ENCODE results near the gene CPS1. TPM values are rescaled to one million over a fixed set of nuclear protein-coding genes. Genes with fewer than 3 reads are reported as not detected.

CPS1 gene
- total RNA-seq, 2 experiments from 2014 or later = 2.6 to 2.8 TPM

- DNase-seq = no peak
- Mint-ChIP-seq H3K4me1 (no peaks in the 10 kb centered on the region), H3K27ac (no peak overlapping the region), H3K9me3 (no peaks in the 10 kb centered on the region), H3K27me3 (no peaks in the 10 kb centered on the region), H3K4me3 (no peak overlapping the region), H3K36me3 (no peaks in the 10 kb centered on the region)
Observed at GRCh38 chr2:210561475-210561874, 5.1 kb downstream of the CPS1 start.

DNA sequence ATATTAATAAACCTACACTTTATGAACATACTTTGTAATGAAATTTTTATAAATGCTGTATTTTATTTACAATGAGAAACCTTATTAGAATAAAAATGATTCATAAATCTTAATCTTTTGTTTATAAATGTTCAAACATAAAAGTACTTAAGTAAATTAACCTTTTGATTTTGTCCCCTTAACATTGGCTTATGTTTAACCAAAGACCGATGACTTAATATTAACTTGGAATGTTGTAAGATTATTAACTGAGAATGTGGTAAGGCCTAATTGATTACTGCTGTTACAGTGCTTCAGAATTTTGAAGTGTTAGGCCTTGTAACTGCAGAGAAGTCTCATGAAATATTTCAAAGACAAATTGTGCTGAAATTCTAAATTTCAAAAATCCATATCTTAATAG lies 5.7 kb downstream of the CPS1 start:
- DNase-seq = no peak
- Mint-ChIP-seq H3K36me3 (no peaks in the 10 kb centered on the region), H3K27me3 (no peaks in the 10 kb centered on the region), H3K4me3 (no peak overlapping the region), H3K9me3 (no peaks in the 10 kb centered on the region), H3K27ac (no peak overlapping the region), H3K4me1 (no peaks in the 10 kb centered on the region)

DNA sequence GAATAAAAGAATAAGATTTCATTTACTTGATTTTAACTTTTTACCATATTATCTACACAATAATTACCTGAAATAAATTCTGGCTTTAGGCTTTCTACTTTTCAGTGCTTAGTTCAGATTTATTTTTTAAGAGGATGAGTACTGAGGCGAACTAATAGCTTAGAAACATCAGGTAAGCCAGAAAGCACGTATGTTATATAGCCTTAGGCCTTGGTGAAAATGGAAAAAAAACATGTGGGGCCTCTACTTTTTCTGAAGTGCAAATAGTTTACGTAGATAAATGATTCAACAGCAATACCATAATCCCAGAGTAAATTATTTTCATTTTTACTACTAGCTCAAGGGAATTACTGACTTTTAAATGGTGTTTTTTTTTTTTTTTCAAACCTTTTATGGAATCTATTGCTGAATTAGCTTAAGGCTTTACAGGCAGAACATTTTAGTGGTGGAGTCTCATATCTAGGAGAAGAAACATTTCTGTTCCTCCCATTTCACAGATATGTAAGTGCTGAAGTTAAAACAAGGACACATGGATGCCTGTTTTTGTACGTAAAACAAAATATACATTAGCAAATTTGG lies 6.2 kb downstream of the CPS1 start:
- no peak overlapping the region for H3K4me3 Mint-ChIP-seq
- no peaks in the 10 kb centered on the region for H3K9me3 Mint-ChIP-seq
- no peaks in the 10 kb centered on the region for H3K27me3 Mint-ChIP-seq
- DNase-seq = no peak
- no peaks in the 10 kb centered on the region for H3K36me3 Mint-ChIP-seq
- no peak overlapping the region for H3K27ac Mint-ChIP-seq
- H3K4me1 Mint-ChIP-seq = no peaks in the 10 kb centered on the region

DNA sequence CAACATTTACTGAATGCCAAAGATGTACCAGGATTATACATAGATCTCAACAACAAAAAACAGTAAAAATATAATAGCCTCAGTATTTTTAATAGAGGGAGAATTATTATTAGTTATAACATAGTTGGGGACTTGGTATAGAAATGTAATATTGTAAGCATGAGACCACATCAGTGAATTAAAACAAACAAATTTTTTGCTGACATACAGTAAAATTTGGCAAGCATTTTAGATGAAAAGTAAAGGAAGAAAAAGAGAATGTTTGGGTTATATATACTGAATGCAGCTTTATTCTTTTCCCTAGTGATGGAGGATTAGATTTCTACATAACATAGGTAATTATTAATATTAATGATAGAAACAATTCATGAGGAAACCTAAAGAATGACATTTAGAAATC lies 10.9 kb downstream of the CPS1 start:
- no peaks in the 10 kb centered on the region for H3K4me1 Mint-ChIP-seq
- no peak overlapping the region for H3K4me3 Mint-ChIP-seq
- no peaks in the 10 kb centered on the region for H3K9me3 Mint-ChIP-seq
- no peaks in the 10 kb centered on the region for H3K36me3 Mint-ChIP-seq
- no peaks in the 10 kb centered on the region for H3K27me3 Mint-ChIP-seq
- DNase-seq = no peak
- no peak overlapping the region for H3K27ac Mint-ChIP-seq

GRCh38 chr2:210568108-210568507 lies 11.7 kb downstream of the CPS1 start:
- Mint-ChIP-seq H3K36me3 (no peaks in the 10 kb centered on the region), H3K27ac (no peak overlapping the region), H3K27me3 (no peaks in the 10 kb centered on the region), H3K4me1 (no peaks in the 10 kb centered on the region), H3K4me3 (no peak overlapping the region), H3K9me3 (no peaks in the 10 kb centered on the region)
- DNase-seq = no peak

DNA sequence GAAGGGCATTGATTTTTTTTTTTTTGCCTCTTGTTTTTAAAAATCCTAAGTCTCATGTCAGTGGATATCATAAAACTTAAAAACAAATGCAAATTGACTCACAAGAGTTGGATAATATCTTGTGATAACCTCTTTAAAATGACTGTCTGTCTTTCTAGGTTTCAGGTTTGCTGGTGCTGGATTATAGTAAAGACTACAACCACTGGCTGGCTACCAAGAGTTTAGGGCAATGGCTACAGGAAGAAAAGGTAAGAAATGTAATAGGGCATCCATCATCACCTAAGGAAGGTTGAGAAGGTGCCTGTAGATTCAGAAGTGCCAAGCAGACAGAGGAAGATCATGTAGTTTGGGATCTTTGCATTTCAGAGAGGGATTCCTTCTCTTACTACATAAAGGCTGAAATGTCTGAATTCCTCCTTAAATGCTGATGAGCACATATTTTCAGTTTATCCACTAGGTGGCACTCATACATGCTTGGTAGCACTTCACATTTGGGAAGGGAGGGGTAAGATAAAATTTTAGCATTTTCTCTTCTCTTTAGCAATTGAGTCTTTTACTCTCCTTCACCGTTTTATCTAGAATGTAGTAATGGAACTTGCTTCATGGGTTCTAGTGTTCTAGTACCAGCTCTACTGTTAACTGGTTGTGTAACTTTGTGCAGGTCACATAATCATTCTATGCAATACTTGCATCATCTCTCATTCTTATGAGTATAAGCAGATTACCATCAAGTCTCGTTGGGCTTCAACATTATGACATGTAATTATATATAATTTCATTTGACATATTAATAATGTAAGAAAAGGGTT lies 21.1 kb downstream of the CPS1 start:
- H3K27ac Mint-ChIP-seq = no peak overlapping the region
- no peaks in the 10 kb centered on the region for H3K9me3 Mint-ChIP-seq
- H3K4me3 Mint-ChIP-seq = no peak overlapping the region
- H3K36me3 Mint-ChIP-seq = no peaks in the 10 kb centered on the region
- no peaks in the 10 kb centered on the region for H3K27me3 Mint-ChIP-seq
- no peak for DNase-seq
- H3K4me1 Mint-ChIP-seq = no peaks in the 10 kb centered on the region

- Mint-ChIP-seq H3K4me1 (no peaks in the 10 kb centered on the region), H3K27ac (no peak overlapping the region), H3K27me3 (no peaks in the 10 kb centered on the region), H3K4me3 (no peak overlapping the region), H3K9me3 (no peaks in the 10 kb centered on the region), H3K36me3 (no peaks in the 10 kb centered on the region)
- no peak for DNase-seq
Observed at GRCh38 chr2:210584834-210585233, 28.4 kb downstream of the CPS1 start.

GRCh38 chr2:210586381-210586780 lies 30.0 kb downstream of the CPS1 start:
- no peaks in the 10 kb centered on the region for H3K27me3 Mint-ChIP-seq
- H3K4me3 Mint-ChIP-seq = no peak overlapping the region
- no peak for DNase-seq
- no peaks in the 10 kb centered on the region for H3K9me3 Mint-ChIP-seq
- H3K4me1 Mint-ChIP-seq = no peaks in the 10 kb centered on the region
- H3K27ac Mint-ChIP-seq = no peak overlapping the region
- H3K36me3 Mint-ChIP-seq = no peaks in the 10 kb centered on the region

GRCh38 chr2:210591663-210592062 lies 35.3 kb downstream of the CPS1 start:
- no peaks in the 10 kb centered on the region for H3K9me3 Mint-ChIP-seq
- no peak overlapping the region for H3K27ac Mint-ChIP-seq
- no peaks in the 10 kb centered on the region for H3K36me3 Mint-ChIP-seq
- H3K27me3 Mint-ChIP-seq = no peaks in the 10 kb centered on the region
- no peak for DNase-seq
- no peak overlapping the region for H3K4me3 Mint-ChIP-seq
- H3K4me1 Mint-ChIP-seq = no peaks in the 10 kb centered on the region

- no peak for DNase-seq
- Mint-ChIP-seq H3K27ac (no peak overlapping the region), H3K4me1 (no peaks in the 10 kb centered on the region), H3K36me3 (no peaks in the 10 kb centered on the region), H3K9me3 (peaks cover 2% of the 10 kb centered on the region), H3K4me3 (no peak overlapping the region), H3K27me3 (no peaks in the 10 kb centered on the region)
Observed at GRCh38 chr2:210592726-210593125, 36.3 kb downstream of the CPS1 start.

- no peaks in the 10 kb centered on the region for H3K4me1 Mint-ChIP-seq
- H3K9me3 Mint-ChIP-seq = peaks cover 6% of the 10 kb centered on the region
- no peak overlapping the region for H3K4me3 Mint-ChIP-seq
- no peak overlapping the region for H3K27ac Mint-ChIP-seq
- peaks cover 1% of the 10 kb centered on the region for H3K36me3 Mint-ChIP-seq
- no peak for DNase-seq
- H3K27me3 Mint-ChIP-seq = no peaks in the 10 kb centered on the region
Observed at GRCh38 chr2:210593166-210593565, 36.8 kb downstream of the CPS1 start.

DNA sequence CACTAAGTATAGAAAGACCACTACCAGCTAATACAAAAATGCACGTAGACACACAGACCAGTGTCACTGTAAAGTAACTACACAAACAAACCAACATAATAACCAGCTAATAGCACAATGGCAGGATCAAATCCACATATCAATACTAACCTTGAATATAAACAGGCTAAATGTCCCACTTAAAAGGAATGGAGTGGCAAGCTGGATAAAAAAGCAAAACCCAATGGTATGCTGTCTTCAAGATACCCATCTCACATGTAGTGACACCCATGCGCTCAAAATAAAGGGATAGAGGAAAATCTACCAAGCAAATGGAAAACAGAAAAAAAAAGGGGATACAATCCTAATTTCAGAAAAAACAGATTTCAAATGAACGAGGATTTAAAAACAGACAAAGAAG lies 41.8 kb downstream of the CPS1 start:
- no peak for DNase-seq
- H3K27me3 Mint-ChIP-seq = no peaks in the 10 kb centered on the region
- H3K36me3 Mint-ChIP-seq = peaks cover 3% of the 10 kb centered on the region
- H3K27ac Mint-ChIP-seq = no peak overlapping the region
- H3K4me1 Mint-ChIP-seq = no peaks in the 10 kb centered on the region
- peaks cover 9% of the 10 kb centered on the region for H3K9me3 Mint-ChIP-seq
- no peak overlapping the region for H3K4me3 Mint-ChIP-seq

- no peak overlapping the region for H3K27ac Mint-ChIP-seq
Observed at GRCh38 chr2:210599476-210599875, 43.1 kb downstream of the CPS1 start.

GRCh38 chr2:210604666-210605065 lies 48.3 kb downstream of the CPS1 start:
- no peak for DNase-seq
- no peaks in the 10 kb centered on the region for H3K9me3 Mint-ChIP-seq
- no peaks in the 10 kb centered on the region for H3K4me1 Mint-ChIP-seq
- H3K27ac Mint-ChIP-seq = no peak overlapping the region
- no peaks in the 10 kb centered on the region for H3K36me3 Mint-ChIP-seq
- no peak overlapping the region for H3K4me3 Mint-ChIP-seq
- H3K27me3 Mint-ChIP-seq = no peaks in the 10 kb centered on the region

More at GRCh38 chr2:210599476-210599875, 43.1 kb downstream of the CPS1 start:
- Mint-ChIP-seq H3K27me3 (no peaks in the 10 kb centered on the region), H3K4me3 (no peak overlapping the region), H3K4me1 (no peaks in the 10 kb centered on the region), H3K9me3 (peaks cover 9% of the 10 kb centered on the region), H3K36me3 (peaks cover 3% of the 10 kb centered on the region)
- DNase-seq = no peak

DNA sequence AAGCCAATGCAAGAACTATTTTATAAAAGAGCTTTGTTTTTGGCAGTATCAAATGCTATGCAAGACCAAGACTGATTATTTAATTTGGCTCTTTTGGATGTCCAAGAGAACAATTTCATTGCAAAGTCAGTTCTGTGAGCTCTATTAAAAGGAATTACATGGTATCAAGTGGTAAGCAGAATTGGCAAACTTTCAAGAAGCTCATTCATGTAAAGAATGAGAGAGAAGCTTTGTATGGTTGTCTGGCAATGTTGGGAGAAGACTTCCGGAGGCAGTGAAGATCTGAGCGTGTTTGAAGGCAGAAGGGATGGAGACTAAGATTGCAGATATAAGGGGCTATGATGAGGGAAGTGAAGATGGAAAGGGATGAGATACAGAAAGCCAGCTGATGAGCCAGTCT lies 49.6 kb downstream of the CPS1 start:
- Mint-ChIP-seq H3K27ac (no peak overlapping the region), H3K36me3 (no peaks in the 10 kb centered on the region), H3K27me3 (no peaks in the 10 kb centered on the region), H3K9me3 (no peaks in the 10 kb centered on the region), H3K4me1 (no peaks in the 10 kb centered on the region), H3K4me3 (no peak overlapping the region)
- no peak for DNase-seq

- no peak overlapping the region for H3K27ac Mint-ChIP-seq
- H3K4me3 Mint-ChIP-seq = no peak overlapping the region
- H3K36me3 Mint-ChIP-seq = no peaks in the 10 kb centered on the region
- DNase-seq = no peak
- no peaks in the 10 kb centered on the region for H3K9me3 Mint-ChIP-seq
- no peaks in the 10 kb centered on the region for H3K4me1 Mint-ChIP-seq
- no peaks in the 10 kb centered on the region for H3K27me3 Mint-ChIP-seq
Observed at GRCh38 chr2:210611466-210611865, 55.1 kb downstream of the CPS1 start.

Data from activated naive CD8-positive, alpha-beta T cell treated with anti-CD3 and anti-CD28 coated beads for 36 hours (primary cell).